ENCODE measurements around the gene ADGRV1.

The ADGRV1 gene

GRCh38 chr5:91126888-91127287, 568.3 kb downstream of the ADGRV1 start:
- DNase-seq, result no peak

- no peak for DNase-seq
Observed at GRCh38 chr5:91127456-91128081, 569.0 kb downstream of the ADGRV1 start.

- DNase-seq, result no peak
Observed at GRCh38 chr5:91128604-91129003, 570.0 kb downstream of the ADGRV1 start.

GRCh38 chr5:91129748-91130147, 571.2 kb downstream of the ADGRV1 start:
- no peak for DNase-seq

GRCh38 chr5:91130759-91131158, 572.2 kb downstream of the ADGRV1 start:
- no peak for DNase-seq

- no peak for DNase-seq
Observed at GRCh38 chr5:91132550-91132949, 574.0 kb downstream of the ADGRV1 start.

- DNase-seq, result no peak
Observed at GRCh38 chr5:91133183-91133582, 574.6 kb downstream of the ADGRV1 start.

- DNase-seq, result no peak
Observed at GRCh38 chr5:91135475-91136248, 577.1 kb downstream of the ADGRV1 start.

- DNase-seq, result no peak
Observed at GRCh38 chr5:91136271-91136670, 577.7 kb downstream of the ADGRV1 start.

- no peak for DNase-seq
Observed at GRCh38 chr5:91137647-91138046, 579.0 kb downstream of the ADGRV1 start.

- no peak for DNase-seq
Observed at GRCh38 chr5:91139572-91140200, 581.1 kb downstream of the ADGRV1 start.

- no peak for DNase-seq
Observed at GRCh38 chr5:91140657-91141056, 582.1 kb downstream of the ADGRV1 start.

GRCh38 chr5:91141642-91142041, 583.0 kb downstream of the ADGRV1 start:
- no peak for DNase-seq

GRCh38 chr5:91142386-91142785, 583.8 kb downstream of the ADGRV1 start:
- DNase-seq, result no peak

GRCh38 chr5:91142819-91143218, 584.2 kb downstream of the ADGRV1 start:
- DNase-seq, result no peak

GRCh38 chr5:91143840-91144239, 585.2 kb downstream of the ADGRV1 start:
- no peak for DNase-seq

- DNase-seq, result no peak
Observed at GRCh38 chr5:91144491-91145332, 586.1 kb downstream of the ADGRV1 start.

GRCh38 chr5:91145333-91145620, 586.7 kb downstream of the ADGRV1 start:
- no peak for DNase-seq

GRCh38 chr5:91146230-91146629, 587.6 kb downstream of the ADGRV1 start:
- no peak for DNase-seq

GRCh38 chr5:91146905-91147600, 588.5 kb downstream of the ADGRV1 start:
- no peak for DNase-seq

GRCh38 chr5:91150234-91150633, 591.6 kb downstream of the ADGRV1 start:
- DNase-seq, result no peak

GRCh38 chr5:91150636-91151035, 592.0 kb downstream of the ADGRV1 start:
- no peak for DNase-seq

- no peak for DNase-seq
Observed at GRCh38 chr5:91151947-91152346, 593.4 kb downstream of the ADGRV1 start.
